H1 (cell line): ENCODE data around the gene ECI1. TPM values are rescaled to one million over a fixed set of nuclear protein-coding genes. Genes with fewer than 3 reads are reported as not detected.

Experiments used
- CTCF ChIA-PET: fragments of 300-600 bp; sonication (Branson Sonifier 250); formaldehyde crosslinking; loops from one replicate; lab custom pipeline; 2021; ENCODE audit not compliant: partially characterized antibody; lab: Charles Lee
- POLR2A ChIA-PET: fragments of 300-600 bp; sonication (Branson Sonifier 250); formaldehyde crosslinking; loops from one replicate; lab custom pipeline; 2021; ENCODE audit warnings: inconsistent platforms; ENCODE audit not compliant: partially characterized antibody; lab: Charles Lee
- DNase-seq, 2 experiments: peaks; one replicate each; pipeline versions ENCODE4 v3.0.0 to v3.0.0-alpha.2; 2010 to 2022; ENCODE audit warnings: low spot score in 2 of 2, low read depth in 1 of 2, mixed read lengths in 1 of 2
- FAIRE-seq: peaks from 2 replicates; lab custom pipeline; 2011; peaks lifted over from hg19 to GRCh38; lab: Jason Lieb, UNC
- H2AFZ ChIP-seq: 2 replicates; pipeline ENCODE4 v1.8.1; 2012; ENCODE audit warnings: low read length, inconsistent platforms
- H2AK5ac ChIP-seq: 2 replicates; pipeline ENCODE4 v1.6.1; 2013; ENCODE audit warnings: low read depth, low read length
- H2BK120ac ChIP-seq: replicated peaks from 2 replicates; pipeline ENCODE3; 2013; ENCODE audit warnings: low read depth, low read length, inconsistent platforms
- H2BK12ac ChIP-seq: 2 replicates; pipeline ENCODE4 v1.6.1; 2013; ENCODE audit warnings: low read depth, low read length
- H2BK15ac ChIP-seq: 2 replicates; pipeline ENCODE4 v1.6.1; 2013; ENCODE audit warnings: low read length
- H2BK20ac ChIP-seq: 2 replicates; pipeline ENCODE4 v1.6.1; 2013; ENCODE audit warnings: low read length
- H2BK5ac ChIP-seq: 2 replicates; pipeline ENCODE4 v1.6.1; 2013; ENCODE audit warnings: low read depth, low read length
- H3K14ac ChIP-seq: 2 replicates; pipeline ENCODE4 v1.6.1; 2013; ENCODE audit warnings: inconsistent platforms; ENCODE audit not compliant: insufficient read length
- H3K18ac ChIP-seq: 2 replicates; pipeline ENCODE4 v1.6.1; 2013; ENCODE audit warnings: low read length; ENCODE audit errors: extremely low read depth
- H3K23ac ChIP-seq: 2 replicates; pipeline ENCODE4 v1.6.1; 2013; ENCODE audit warnings: inconsistent platforms; ENCODE audit not compliant: insufficient read length
- H3K23me2 ChIP-seq: 2 replicates; pipeline ENCODE4 v1.6.1; 2013; ENCODE audit warnings: low read depth, low read length
- H3K27ac ChIP-seq: 2 replicates; pipeline ENCODE4 v1.6.1; 2011; ENCODE audit warnings: low read depth, low read length, inconsistent platforms
- H3K27me3 ChIP-seq, 4 experiments: replicated peaks in 1 of 4; 1 replicate in 1 of 4; 2 replicates in 3 of 4; pipeline versions ENCODE4 v1.6.1 to v1.8.1; 2011 to 2013; ENCODE audit warnings: low read length in 3 of 4, mild to moderate bottlenecking in 3 of 4, inconsistent platforms in 2 of 4, mixed read lengths in 2 of 4, moderate library complexity in 1 of 4; ENCODE audit not compliant: control insufficient read depth in 3 of 4, insufficient read depth in 3 of 4; ENCODE audit errors: extremely low read depth in 1 of 4
- H3K36me3 ChIP-seq, 4 experiments: 2 replicates each; pipeline versions ENCODE4 v1.6.1 to v1.8.1; 2011 to 2013; ENCODE audit warnings: mild to moderate bottlenecking in 4 of 4, low read length in 3 of 4, moderate library complexity in 2 of 4, control low read depth in 1 of 4, inconsistent platforms in 1 of 4; ENCODE audit not compliant: insufficient read depth in 4 of 4, control insufficient read depth in 2 of 4
- H3K4ac ChIP-seq: replicated peaks from 2 replicates; pipeline ENCODE3; 2013; ENCODE audit warnings: low read length, low read depth, mixed read lengths, inconsistent platforms; ENCODE audit not compliant: insufficient read length
- H3K4me1 ChIP-seq, 4 experiments: replicated peaks in 1 of 4; 1 replicate in 1 of 4; 2 replicates in 3 of 4; pipeline versions ENCODE4 v1.6.1 to v1.8.1; 2011 to 2013; ENCODE audit warnings: low read length in 3 of 4, inconsistent platforms in 2 of 4, mixed read lengths in 1 of 4; ENCODE audit not compliant: insufficient read depth in 4 of 4, control insufficient read depth in 3 of 4
- H3K4me2 ChIP-seq, 2 experiments: 2 replicates each; pipeline versions ENCODE4 v1.6.1 to v1.8.1; 2011 to 2013; ENCODE audit warnings: low read depth in 2 of 2, low read length in 2 of 2, control low read depth in 1 of 2, inconsistent platforms in 1 of 2, mild to moderate bottlenecking in 1 of 2; ENCODE audit not compliant: insufficient read depth in 1 of 2
- H3K4me3 ChIP-seq, 4 experiments: fragments of 200-600, 300-600 bp in 1 of 4; sonication (generic), shearing (Covaris generic), sonication (Bioruptor Twin) in 1 of 4; 2 replicates each; pipeline versions ENCODE4 v1.5.1 to v1.8.1; 2011 to 2016; ENCODE audit warnings: low read length in 4 of 4, low read depth in 3 of 4, control low read depth in 2 of 4, inconsistent platforms in 2 of 4, mild to moderate bottlenecking in 2 of 4, mixed read lengths in 1 of 4, moderate library complexity in 1 of 4; ENCODE audit not compliant: insufficient read depth in 2 of 4; ENCODE audit errors: extremely low read depth in 1 of 4
- H3K56ac ChIP-seq: replicated peaks from 2 replicates; pipeline ENCODE3; 2013; ENCODE audit warnings: low read depth, mild to moderate bottlenecking, mixed read lengths, low read length, inconsistent platforms; ENCODE audit not compliant: insufficient read length
- H3K79me1 ChIP-seq: 2 replicates; pipeline ENCODE4 v1.6.1; 2013; ENCODE audit warnings: low read depth, low read length, control low read depth
- H3K79me2 ChIP-seq, 2 experiments: 2 replicates each; pipeline versions ENCODE4 v1.6.1 to v1.8.1; 2012 to 2013; ENCODE audit warnings: low read length in 2 of 2, mild to moderate bottlenecking in 2 of 2, inconsistent platforms in 1 of 2; ENCODE audit not compliant: insufficient read depth in 2 of 2, control insufficient read depth in 1 of 2
- H3K9ac ChIP-seq, 4 experiments: replicated peaks in 1 of 4; 1 replicate in 1 of 4; 2 replicates in 3 of 4; pipeline versions ENCODE4 v1.6.1 to v1.8.1; 2011 to 2013; ENCODE audit warnings: low read depth in 3 of 4, low read length in 3 of 4, control low read depth in 2 of 4, mild to moderate bottlenecking in 2 of 4, moderate library complexity in 2 of 4, inconsistent platforms in 1 of 4; ENCODE audit errors: extremely low read depth in 1 of 4
- H3K9me3 ChIP-seq, 2 experiments: 2 replicates each; pipeline versions ENCODE4 v1.6.1 to v1.8.1; 2012 to 2013; ENCODE audit warnings: mild to moderate bottlenecking in 2 of 2, moderate library complexity in 2 of 2, control low read depth in 1 of 2, inconsistent platforms in 1 of 2, low read depth in 1 of 2, low read length in 1 of 2, mixed read lengths in 1 of 2; ENCODE audit not compliant: insufficient read depth in 2 of 2
- H4K20me1 ChIP-seq, 2 experiments: replicated peaks in 1 of 2; 2 replicates each; pipeline versions ENCODE3 to v1.8.1; 2011 to 2013; ENCODE audit warnings: inconsistent platforms in 2 of 2, low read length in 2 of 2, mild to moderate bottlenecking in 1 of 2; ENCODE audit not compliant: insufficient read depth in 2 of 2, control insufficient read depth in 1 of 2
- H4K5ac ChIP-seq: 2 replicates; pipeline ENCODE4 v1.6.1; 2013; ENCODE audit warnings: low read length, low read depth, mixed read lengths, inconsistent platforms; ENCODE audit not compliant: insufficient read length
- H4K8ac ChIP-seq: 2 replicates; pipeline ENCODE4 v1.8.0; 2013; ENCODE audit warnings: mild to moderate bottlenecking, moderate library complexity, low read length, inconsistent platforms; ENCODE audit not compliant: insufficient read depth; ENCODE audit errors: extremely low read depth
- H4K91ac ChIP-seq: replicated peaks from 2 replicates; pipeline ENCODE3; 2013; ENCODE audit warnings: low read length, mixed read lengths, inconsistent platforms; ENCODE audit not compliant: insufficient read length
- ASH2L ChIP-seq: fragments of 200-600, 300-600 bp; sonication (generic); IDR thresholded peaks from one replicate; pipeline ENCODE4 v1.7.1; 2017; ENCODE audit warnings: low read length
- CREB1 ChIP-seq: IDR thresholded peaks from 2 replicates; pipeline ENCODE4 v1.6.1; 2012; ENCODE audit warnings: inconsistent platforms
- JUN ChIP-seq: IDR thresholded peaks from 2 replicates; pipeline ENCODE4 v1.6.1; 2011; ENCODE audit warnings: low read depth, mild to moderate bottlenecking, improper control_type of control experiment, low read length
- POLR2A ChIP-seq, 2 experiments: IDR thresholded peaks; 1 replicate in 1 of 2; 2 replicates in 1 of 2; pipeline ENCODE4 v1.6.1; 2011; ENCODE audit warnings: low read depth in 2 of 2, low read length in 2 of 2, mild to moderate bottlenecking in 2 of 2; ENCODE audit errors: control extremely low read depth in 1 of 2
- RBBP5 ChIP-seq: IDR thresholded peaks from 2 replicates; pipeline ENCODE4 v1.7.1; 2012; ENCODE audit warnings: low read depth, mild to moderate bottlenecking, inconsistent platforms, low read length, moderate library complexity, borderline replicate concordance
- SIRT6 ChIP-seq: IDR thresholded peaks from one replicate; pipeline ENCODE4 v1.7.1; 2012; ENCODE audit warnings: low read length, inconsistent platforms
- SP4 ChIP-seq: IDR thresholded peaks from 2 replicates; pipeline ENCODE4 v1.6.1; 2012; ENCODE audit warnings: low read length, inconsistent platforms
- TCF12 ChIP-seq: IDR thresholded peaks from 2 replicates; pipeline ENCODE4 v1.6.1; 2011; ENCODE audit warnings: low read depth, mild to moderate bottlenecking, low read length
- YY1 ChIP-seq: IDR thresholded peaks from 2 replicates; pipeline ENCODE4 v1.6.1; 2011; ENCODE audit warnings: low read depth, mild to moderate bottlenecking, low read length
- WGBS, 2 experiments: shearing (Covaris generic) in 1 of 2; methylation state at CpG; one replicate each; pipeline versions ENCODE4 v1.1.6 to v1.1.7; 2013 to 2015; ENCODE audit warnings: low lambda C conversion rate in 2 of 2, mixed read lengths in 2 of 2, inconsistent platforms in 1 of 2, low coverage in 1 of 2, missing lambda C conversion rate in 1 of 2; ENCODE audit not compliant: insufficient replicate concordance in 2 of 2, insufficient coverage in 1 of 2, insufficient read length in 1 of 2; ENCODE audit errors: extremely low coverage in 1 of 2, missing lambda C conversion rate in 1 of 2; 5-methylcytosine and 5-hydroxymethylcytosine counted together
- polyA plus RNA-seq, 7 experiments: library from polyadenylated mRNA; depleted of rRNA in 3 of 7; stranded (reverse) in 5 of 7; unstranded in 2 of 7; fragments of >200 nt in 5 of 7; fragments of 200-250 nt in 2 of 7; gene quantifications; 1 replicate in 5 of 7; 2 replicates in 1 of 7; 4 replicates in 1 of 7; pipeline versions ENCODE4 v1.2.1 to v1.2.3, GENCODE V29; 2011 to 2013; ENCODE audit warnings: missing spikeins in 2 of 7, mixed read lengths in 2 of 7
- total RNA-seq: library from RNA; stranded (reverse); fragmentation: NEBNext Ultra II Directional; extraction: Animal tissue kit (Norgen Biotek cat#: 25700); gene quantifications from 2 replicates; pipeline ENCODE4 v1.2.1, GENCODE V29; 2021
- TF ChIP-seq, protein P1 (sequence below): IDR thresholded peaks from 2 replicates; pipeline ENCODE4 v1.6.1; 2011; ENCODE audit warnings: low read length, improper control_type of control experiment
- TF ChIP-seq, protein P2 (sequence below): IDR thresholded peaks from 2 replicates; pipeline ENCODE4 v1.6.1; 2012; ENCODE audit warnings: inconsistent platforms

ECI1 gene
- total and polyA plus RNA-seq, 2 of the 8 experiments (the other 6 are each of a cell fraction or from before 2014, with no cell fraction given) = 79.5 to 151 TPM

DNA sequence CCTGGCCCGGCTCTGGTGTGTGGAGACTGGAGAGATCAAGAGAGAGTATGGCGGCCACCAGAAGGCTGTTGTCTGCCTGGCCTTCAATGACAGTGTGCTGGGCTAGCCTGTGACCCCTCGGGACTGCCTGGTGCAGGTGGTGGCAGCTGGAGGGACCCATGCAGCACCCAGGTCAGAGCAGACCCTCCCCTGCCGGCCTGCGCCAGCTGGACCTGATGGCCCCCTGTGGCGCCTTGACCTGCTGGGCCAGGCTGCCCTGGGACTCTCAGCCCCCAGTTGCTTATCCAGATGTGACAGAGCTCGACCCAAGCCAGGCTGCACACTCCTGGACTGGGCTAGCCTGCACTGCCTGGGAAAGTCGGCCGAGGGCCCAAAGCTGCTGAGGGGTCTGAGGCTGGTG, 42.6 kb downstream of the ECI1 start:
- Histone ChIP-seq H3K18ac (no peak overlapping the region), H2BK5ac (no peak overlapping the region), H3K27ac (no peak overlapping the region), H4K20me1 (peaks cover 8 to 36% of the 10 kb centered on the region in 2 experiments), H3K79me2 (peaks cover 3 to 19% of the 10 kb centered on the region in 2 experiments; a peak in 2 of 4 replicates), H3K56ac (no peak overlapping the region), H2BK120ac (no peak overlapping the region), H2BK20ac (no peak overlapping the region), H4K91ac (no peak overlapping the region), H3K4ac (no peak overlapping the region), H4K8ac (no peak overlapping the region), H3K23me2 (peaks cover 19% of the 10 kb centered on the region), H4K5ac (no peak overlapping the region), H3K36me3 (peaks cover 8 to 42% (median 19%) of the 10 kb centered on the region in 4 experiments; a peak in 6 of 8 replicates), H3K9me3 (no peaks in the 10 kb centered on the region), H3K4me3 (no peak overlapping the region), H3K23ac (no peak overlapping the region), H2AFZ (no peak overlapping the region), H3K27me3 (no peaks in the 10 kb centered on the region), H3K79me1 (peaks cover 10% of the 10 kb centered on the region), H2BK12ac (no peak overlapping the region), H3K14ac (no peak overlapping the region), H3K4me1 (peaks cover 0 to 27% (median 12%) of the 10 kb centered on the region in 4 experiments; a peak in 6 of 7 replicates), H2AK5ac (no peak overlapping the region), H2BK15ac (no peak overlapping the region), H3K4me2 (no peak overlapping the region), H3K9ac (no peak overlapping the region)
- DNase-seq = no peak
- FAIRE-seq = no peak
- CTCF ChIA-PET = interaction anchor here (0.9 to 3.2 kb wide), 3 partner anchors 10 to 38 kb away, joined by 3 to 20 read pairs (median 6); no protein-coding TSS in a partner anchor
- whole genome bisulfite sequencing, 2 experiments = 95% methylated on average over 9 of the region's 9 CpGs; no CpG with 5 or more reads in 1 of the 2 experiments
- POLR2A ChIA-PET = interaction anchor here (0.7 to 15.1 kb wide), 15 partner anchors 12 to 324 kb away, joined by 3 to 156 read pairs (median 6); partner anchors contain the start of genes CASKIN1, E4F1, ECI1 and TRAF7
- TF ChIP-seq, protein P1, sequence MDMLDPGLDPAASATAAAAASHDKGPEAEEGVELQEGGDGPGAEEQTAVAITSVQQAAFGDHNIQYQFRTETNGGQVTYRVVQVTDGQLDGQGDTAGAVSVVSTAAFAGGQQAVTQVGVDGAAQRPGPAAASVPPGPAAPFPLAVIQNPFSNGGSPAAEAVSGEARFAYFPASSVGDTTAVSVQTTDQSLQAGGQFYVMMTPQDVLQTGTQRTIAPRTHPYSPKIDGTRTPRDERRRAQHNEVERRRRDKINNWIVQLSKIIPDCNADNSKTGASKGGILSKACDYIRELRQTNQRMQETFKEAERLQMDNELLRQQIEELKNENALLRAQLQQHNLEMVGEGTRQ = no peak
- no peak for TF ChIP-seq ASH2L
- TF ChIP-seq TCF12 = no peak
- no peak for TF ChIP-seq RBBP5
- TF ChIP-seq YY1 = no peak
- no peak for TF ChIP-seq JUN
- TF ChIP-seq CREB1 = no peak
- TF ChIP-seq POLR2A (IDR thresholded peaks at IDR 0.05; ENCODE audit: control extremely low read depth in 1 of 2, low read depth in 2 of 2, low read length in 2 of 2) = no peak
- TF ChIP-seq, protein P2, sequence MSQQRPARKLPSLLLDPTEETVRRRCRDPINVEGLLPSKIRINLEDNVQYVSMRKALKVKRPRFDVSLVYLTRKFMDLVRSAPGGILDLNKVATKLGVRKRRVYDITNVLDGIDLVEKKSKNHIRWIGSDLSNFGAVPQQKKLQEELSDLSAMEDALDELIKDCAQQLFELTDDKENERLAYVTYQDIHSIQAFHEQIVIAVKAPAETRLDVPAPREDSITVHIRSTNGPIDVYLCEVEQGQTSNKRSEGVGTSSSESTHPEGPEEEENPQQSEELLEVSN = no peak
- TF ChIP-seq SIRT6 = no peak
- no peak for TF ChIP-seq SP4
